OCI-M2 (cell line): Measurements from ENCODE around the gene PIP4K2A.

Experiments used
- DNase-seq: peaks from one replicate; lab custom pipeline; 2025; ENCODE audit not compliant: unreplicated experiment; lab: John Stamatoyannopoulos, UW

The PIP4K2A gene

GRCh38 chr10:22604344-22605126, 109.8 kb downstream of the PIP4K2A start:
- DNase-seq = no peak

- DNase-seq = no peak
These were observed 110.8 kb downstream of the PIP4K2A start for GRCh38 chr10:22603581-22603980.

GRCh38 chr10:22601618-22602017, 112.8 kb downstream of the PIP4K2A start:
- no peak for DNase-seq

DNA sequence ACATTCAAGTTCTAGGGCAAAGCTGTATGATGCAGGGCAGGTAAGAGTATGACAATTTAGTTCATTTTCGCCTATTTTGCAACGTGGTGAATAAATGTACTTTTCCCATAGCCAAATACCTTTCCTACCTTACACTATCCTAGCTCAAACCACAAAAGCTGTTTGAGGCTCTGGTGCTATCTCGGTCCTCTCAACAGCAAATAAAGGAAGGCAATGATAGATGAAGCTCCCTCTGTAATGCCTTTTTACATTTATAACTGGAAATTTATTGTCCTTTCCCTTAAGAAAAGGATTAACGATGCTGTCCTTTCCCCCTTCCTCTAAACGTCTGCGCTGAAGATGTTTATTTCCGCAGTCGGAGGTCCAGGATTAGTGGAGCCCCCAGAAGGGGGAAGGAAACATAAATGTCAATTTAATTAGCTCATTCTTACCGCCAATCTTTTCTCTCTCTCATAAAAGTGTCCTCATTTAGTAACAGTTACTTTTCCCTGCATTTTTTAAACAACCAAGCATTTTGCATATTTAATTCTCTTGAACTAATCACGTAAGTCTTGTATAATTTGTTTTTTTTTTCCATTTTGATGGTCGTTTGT, 114.6 kb downstream of the PIP4K2A start:
- DNase-seq = no peak

- no peak for DNase-seq
These were observed 115.3 kb downstream of the PIP4K2A start for GRCh38 chr10:22599048-22599561.

DNA sequence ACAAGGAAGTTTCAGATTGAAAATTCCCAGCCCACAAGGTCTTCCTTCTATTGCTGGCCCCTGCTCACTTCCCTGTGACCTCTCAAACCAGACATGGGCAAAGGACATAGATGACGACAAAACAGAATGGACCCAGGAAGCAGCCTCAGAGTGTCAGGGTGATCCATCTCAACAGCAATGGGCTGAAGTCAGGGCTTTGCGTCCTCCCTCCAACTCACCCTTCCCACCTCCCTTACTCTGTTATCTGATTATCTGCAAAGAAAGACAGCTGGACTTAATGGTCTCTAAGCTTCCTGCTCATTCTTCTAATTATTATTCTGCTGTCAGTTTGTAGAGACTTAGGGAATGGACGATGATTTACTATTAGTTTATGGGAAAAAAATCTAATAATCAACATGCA, 115.9 kb downstream of the PIP4K2A start:
- no peak for DNase-seq

DNA sequence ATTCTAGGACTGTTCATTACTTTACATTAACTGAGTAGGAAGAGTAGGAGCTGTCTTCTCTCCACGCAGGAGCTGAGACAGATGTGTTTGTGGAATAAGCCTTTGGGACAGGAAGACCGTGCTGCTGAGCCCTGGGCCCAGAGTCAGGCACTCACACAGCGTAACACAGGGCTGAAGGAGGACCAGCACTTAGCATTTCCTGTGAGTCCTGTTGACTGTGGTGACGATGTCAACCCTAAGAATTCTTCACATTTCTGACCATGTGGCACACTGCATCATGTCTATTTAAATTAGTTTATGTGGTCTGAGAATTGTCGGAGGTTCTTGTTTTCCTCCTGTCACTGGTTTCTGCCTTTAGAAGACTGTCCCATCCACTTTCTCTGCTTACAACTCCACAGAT, 117.2 kb downstream of the PIP4K2A start:
- DNase-seq = no peak

- no peak for DNase-seq
These were observed 120.7 kb downstream of the PIP4K2A start for GRCh38 chr10:22593636-22594198.

DNA sequence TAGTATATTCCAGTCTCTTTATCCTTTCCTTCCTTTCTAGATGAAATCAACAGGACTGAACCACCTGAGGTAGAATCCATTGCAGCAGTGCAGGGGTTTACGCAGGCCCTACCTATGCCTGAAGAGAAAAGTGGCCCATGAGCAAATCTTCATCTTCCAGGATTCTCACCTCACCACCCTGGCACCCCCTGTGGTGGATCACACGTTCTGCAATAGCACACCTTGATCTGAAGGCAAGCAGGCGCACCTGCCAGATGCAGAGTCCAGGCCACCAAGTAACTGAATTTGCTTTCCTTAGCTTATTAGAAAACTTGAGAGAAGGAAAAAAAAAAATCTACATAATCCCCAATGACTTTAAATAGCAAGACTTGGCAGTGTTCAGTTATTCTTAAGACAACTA, 121.4 kb downstream of the PIP4K2A start:
- DNase-seq = no peak

DNA sequence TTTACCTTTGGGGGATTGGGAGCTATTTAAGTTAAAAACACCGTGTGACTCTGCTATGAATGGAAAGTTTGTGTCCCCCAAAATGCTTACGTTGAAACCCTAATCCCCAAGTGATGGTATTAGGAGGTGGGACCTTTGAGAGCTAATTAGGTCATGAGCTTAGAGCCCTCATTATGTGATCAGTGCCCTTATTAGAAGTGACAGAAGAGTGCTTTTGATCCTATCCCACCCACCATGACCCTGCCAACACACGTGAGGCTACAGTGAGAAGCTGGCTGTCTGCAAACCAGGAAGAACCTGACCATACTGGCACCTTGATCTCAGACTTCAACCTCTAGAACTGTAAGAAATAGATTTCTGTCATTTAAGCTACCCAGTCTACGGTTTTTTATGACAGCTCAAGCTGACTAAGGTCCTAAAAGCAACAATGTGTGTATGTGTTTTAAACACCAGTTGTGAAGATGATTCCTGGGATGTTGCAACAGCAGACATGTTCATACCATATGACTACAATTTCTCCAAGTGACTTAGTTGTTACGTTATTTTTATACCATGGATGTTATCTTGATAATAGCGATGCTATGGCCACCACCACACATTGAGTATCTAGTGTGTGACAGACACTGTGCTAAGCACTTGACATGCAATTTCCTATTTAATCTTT, 124.4 kb downstream of the PIP4K2A start:
- DNase-seq = no peak

DNA sequence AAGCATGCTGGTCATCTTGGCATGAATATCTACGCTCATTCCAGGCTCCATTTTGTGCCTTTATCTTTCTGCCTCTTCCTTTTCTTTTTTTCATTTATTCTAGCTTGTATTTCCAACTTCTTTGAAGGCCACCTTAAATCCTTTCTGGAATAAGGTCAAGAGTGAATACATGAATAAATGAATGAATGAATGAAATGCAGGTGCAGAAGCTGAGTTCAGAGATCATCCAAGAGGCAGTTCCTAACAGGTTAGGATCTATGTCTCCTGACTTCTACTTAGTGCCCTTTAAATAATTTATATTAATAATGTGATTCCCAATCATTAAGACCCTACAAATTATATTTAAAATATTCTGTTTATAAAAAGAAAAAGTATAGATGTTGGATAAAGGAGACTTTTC, 125.9 kb downstream of the PIP4K2A start:
- DNase-seq = no peak

- DNase-seq = no peak
These were observed 130.7 kb downstream of the PIP4K2A start for GRCh38 chr10:22583683-22584082.

- no peak for DNase-seq
These were observed 132.9 kb downstream of the PIP4K2A start for GRCh38 chr10:22581461-22581860.

GRCh38 chr10:22580711-22581110, 133.7 kb downstream of the PIP4K2A start:
- no peak for DNase-seq

DNA sequence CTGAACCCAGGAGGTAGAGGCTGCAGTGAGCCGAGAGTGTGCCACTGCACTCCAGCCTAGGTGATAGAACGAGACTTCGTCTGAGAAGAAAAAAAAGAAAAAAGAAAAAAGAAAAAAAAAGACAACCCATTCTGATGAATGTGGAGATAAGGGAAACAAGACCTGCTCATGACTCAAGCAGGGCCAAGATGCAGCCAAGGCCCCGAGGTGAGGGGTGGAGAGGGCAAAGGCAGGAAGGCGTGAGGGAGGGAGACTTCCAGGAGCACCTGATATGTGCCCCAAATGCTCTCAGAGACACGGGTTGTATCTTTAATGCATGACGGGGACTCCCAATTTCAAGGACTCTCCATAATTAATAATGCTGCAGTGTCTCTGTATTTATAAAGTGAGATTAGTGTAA, 134.6 kb downstream of the PIP4K2A start:
- DNase-seq = no peak

GRCh38 chr10:22573820-22574569, 140.4 kb downstream of the PIP4K2A start:
- no peak for DNase-seq

DNA sequence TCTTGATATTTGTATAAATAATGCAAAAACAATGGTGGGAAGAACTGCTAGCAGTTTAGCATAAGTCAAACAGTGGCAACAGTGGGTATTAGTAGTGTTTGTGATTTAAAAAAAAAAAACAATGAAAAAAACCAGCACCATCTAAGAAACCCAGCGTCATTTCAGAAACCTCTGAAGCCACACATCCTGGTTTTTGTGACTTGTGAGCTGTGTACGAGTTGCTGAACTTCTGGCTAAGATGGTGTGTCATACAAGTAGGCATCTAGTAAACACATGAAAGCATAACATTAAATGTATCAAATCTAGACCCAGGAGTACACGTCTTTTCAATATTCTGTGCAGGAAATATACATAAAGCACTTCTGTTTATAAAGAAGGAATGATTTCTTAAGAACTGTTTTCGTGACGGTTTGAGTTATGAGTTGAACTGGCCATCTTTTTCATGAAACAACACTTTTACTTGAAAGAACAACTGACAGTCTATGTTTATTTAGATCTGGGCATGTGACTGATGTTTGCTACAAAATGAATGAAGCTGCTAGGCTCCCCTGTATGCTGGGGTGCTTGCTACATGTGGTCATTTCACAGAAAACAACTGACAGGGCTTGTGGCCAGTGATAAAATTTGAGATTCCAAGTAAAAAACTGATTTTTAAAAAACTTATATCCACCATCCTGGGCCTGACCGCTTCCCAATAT, 143.5 kb downstream of the PIP4K2A start:
- no peak for DNase-seq

DNA sequence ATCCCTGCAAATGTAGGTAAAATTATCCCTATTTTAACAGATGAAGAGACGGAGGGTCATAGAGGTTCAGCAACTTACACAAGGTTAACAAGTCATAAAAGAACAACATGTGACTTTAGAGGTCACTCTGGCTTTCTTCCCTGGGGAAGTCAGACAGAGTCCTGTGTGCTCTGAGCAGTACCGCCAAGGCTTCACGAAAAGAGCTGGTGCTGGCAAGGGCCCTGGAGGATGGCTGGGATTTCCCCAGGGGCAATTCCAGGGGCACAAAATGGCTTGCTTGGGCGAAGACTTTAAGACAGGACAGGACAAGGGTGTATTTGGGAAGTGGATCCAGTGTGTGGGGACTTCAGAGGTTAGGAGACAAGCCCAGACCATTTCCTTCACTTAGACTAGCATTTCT, 144.1 kb downstream of the PIP4K2A start:
- DNase-seq = no peak

DNA sequence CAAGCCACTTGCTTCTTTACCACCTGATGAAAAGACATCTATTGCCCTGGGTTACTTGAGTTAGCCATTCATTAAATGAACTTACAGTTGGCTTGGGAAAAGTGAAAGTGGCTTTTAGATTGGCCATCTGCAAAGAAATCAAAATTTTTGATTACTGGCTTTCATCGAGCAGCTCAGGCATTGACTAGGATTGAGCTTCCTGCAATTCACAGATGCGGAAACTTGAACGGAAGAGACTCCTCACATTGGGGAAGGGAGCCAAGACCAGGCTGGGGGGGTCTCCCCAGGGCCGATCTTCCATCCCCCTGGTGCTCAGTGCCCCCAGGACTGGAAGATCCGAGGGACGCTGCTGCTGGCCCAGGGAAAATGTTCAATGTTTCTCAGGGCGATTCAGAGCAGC, 145.4 kb downstream of the PIP4K2A start:
- no peak for DNase-seq

GRCh38 chr10:22564060-22564459, 150.3 kb downstream of the PIP4K2A start:
- DNase-seq = no peak
